ENCODE measurements around the gene TTC6. TPM values are rescaled to one million over a fixed set of nuclear protein-coding genes. Genes with fewer than 3 reads are reported as not detected.

Gene TTC6
- total and polyA plus RNA-seq, 3 donors from 2014 or later, result 11.2 to 17.2 (median 12.4) TPM

GRCh38 chr14:37600880-37601741 is 5.7 kb downstream of the TTC6 start:
- Histone ChIP-seq H3K4me3 (no peak overlapping the region), H3K9me3 (no peaks in the 10 kb centered on the region), H3K27ac (no peak overlapping the region), H3K27me3 (peaks cover 10% of the 10 kb centered on the region), H3K4me1 (peaks cover 8% of the 10 kb centered on the region), H3K36me3 (ENCODE audit: low read depth, missing control alignments) (no peaks in the 10 kb centered on the region)
- TF ChIP-seq POLR2A (IDR thresholded peaks at IDR 0.05) (no peak), CTCF (IDR thresholded peaks at IDR 0.05) (no peak)
- intact Hi-C loops (cut with DNase I; ENCODE audit: low total_unique reads), result no loop called here
- DNase-seq, result no peak
- WGBS, 2 donors, result 33 to 56% methylated on average over 4 of the region's 4 CpGs

- intact Hi-C loops (cut with DNase I; ENCODE audit: low total_unique reads), result no loop called here
- H3K36me3 ChIP-seq (ENCODE audit: low read depth, missing control alignments), result no peaks in the 10 kb centered on the region
- no peak for DNase-seq
- 6 to 7% methylated on average over 22 of the region's 22 CpGs for whole genome bisulfite sequencing, 2 donors
- H3K27ac ChIP-seq, result no peak overlapping the region
- peaks cover 10% of the 10 kb centered on the region for H3K27me3 ChIP-seq
- no peak for TF ChIP-seq CTCF (IDR thresholded peaks at IDR 0.05)
- no peak for TF ChIP-seq POLR2A (IDR thresholded peaks at IDR 0.05)
- H3K9me3 ChIP-seq, result no peaks in the 10 kb centered on the region
- H3K4me3 ChIP-seq, result no peak overlapping the region
- H3K4me1 ChIP-seq, result peaks cover 7% of the 10 kb centered on the region
These were observed 6.4 kb downstream of the TTC6 start for GRCh38 chr14:37601865-37602264.

GRCh38 chr14:37602605-37603453 is 7.4 kb downstream of the TTC6 start:
- WGBS, 2 donors, result 11 to 13% methylated on average over 24 of the region's 24 CpGs
- Histone ChIP-seq H3K27me3 (peaks cover 10% of the 10 kb centered on the region), H3K4me3 (no peak overlapping the region), H3K9me3 (no peaks in the 10 kb centered on the region), H3K4me1 (peaks cover 7% of the 10 kb centered on the region), H3K27ac (no peak overlapping the region), H3K36me3 (ENCODE audit: low read depth, missing control alignments) (no peaks in the 10 kb centered on the region)
- no peak for TF ChIP-seq POLR2A (IDR thresholded peaks at IDR 0.05)
- TF ChIP-seq CTCF (IDR thresholded peaks at IDR 0.05), result no peak
- intact Hi-C loops (cut with DNase I; ENCODE audit: low total_unique reads), result no loop called here
- DNase-seq, result no peak

- peaks cover 7% of the 10 kb centered on the region for H3K27me3 ChIP-seq
These were observed 8.3 kb downstream of the TTC6 start for GRCh38 chr14:37603688-37604251.

More at GRCh38 chr14:37603688-37604251, 8.3 kb downstream of the TTC6 start:
- DNase-seq, result no peak
- H3K9me3 ChIP-seq, result no peaks in the 10 kb centered on the region
- H3K36me3 ChIP-seq (ENCODE audit: low read depth, missing control alignments), result no peaks in the 10 kb centered on the region
- H3K4me1 ChIP-seq, result peaks cover 4% of the 10 kb centered on the region
- 55 to 58% methylated on average over 9 of the region's 9 CpGs for WGBS, 2 donors
- TF ChIP-seq POLR2A (IDR thresholded peaks at IDR 0.05), result no peak
- TF ChIP-seq CTCF (IDR thresholded peaks at IDR 0.05), result no peak
- H3K27ac ChIP-seq, result no peak overlapping the region
- intact Hi-C loops (cut with DNase I; ENCODE audit: low total_unique reads), result no loop called here
- no peak overlapping the region for H3K4me3 ChIP-seq

Data from testis (tissue), 3 donors.